Cardiac fibroblast (primary cell): Measurements from ENCODE around the gene ID2.

ENCODE experiments used
- DNase-seq, 2 donors: peaks; one replicate each; pipeline versions ENCODE4 v3.0.0 to v3.0.0-alpha.2; 2010; ENCODE audit warnings: low read depth in 2 of 2
- H3K4me3 ChIP-seq, 2 donors: replicated peaks in 1 of 2; 1 replicate in 1 of 2; 2 replicates in 1 of 2; pipeline ENCODE4 v1.5.1; 2011; ENCODE audit warnings: low read depth in 2 of 2, low read length in 2 of 2, mild to moderate bottlenecking in 2 of 2, moderate library complexity in 1 of 2
- TF ChIP-seq, protein P1 (sequence below): IDR thresholded peaks from one replicate; pipeline ENCODE4 v1.5.1; 2011; ENCODE audit warnings: low read depth, mild to moderate bottlenecking, low read length, inconsistent platforms

Gene ID2

GRCh38 chr2:8669157-8669817 is 12.6 kb upstream of the ID2 start:
- peak in 1 of 2 donors; percentile 91 for DNase-seq

GRCh38 chr2:8670580-8670979 is 11.3 kb upstream of the ID2 start:
- TF ChIP-seq, protein P1, sequence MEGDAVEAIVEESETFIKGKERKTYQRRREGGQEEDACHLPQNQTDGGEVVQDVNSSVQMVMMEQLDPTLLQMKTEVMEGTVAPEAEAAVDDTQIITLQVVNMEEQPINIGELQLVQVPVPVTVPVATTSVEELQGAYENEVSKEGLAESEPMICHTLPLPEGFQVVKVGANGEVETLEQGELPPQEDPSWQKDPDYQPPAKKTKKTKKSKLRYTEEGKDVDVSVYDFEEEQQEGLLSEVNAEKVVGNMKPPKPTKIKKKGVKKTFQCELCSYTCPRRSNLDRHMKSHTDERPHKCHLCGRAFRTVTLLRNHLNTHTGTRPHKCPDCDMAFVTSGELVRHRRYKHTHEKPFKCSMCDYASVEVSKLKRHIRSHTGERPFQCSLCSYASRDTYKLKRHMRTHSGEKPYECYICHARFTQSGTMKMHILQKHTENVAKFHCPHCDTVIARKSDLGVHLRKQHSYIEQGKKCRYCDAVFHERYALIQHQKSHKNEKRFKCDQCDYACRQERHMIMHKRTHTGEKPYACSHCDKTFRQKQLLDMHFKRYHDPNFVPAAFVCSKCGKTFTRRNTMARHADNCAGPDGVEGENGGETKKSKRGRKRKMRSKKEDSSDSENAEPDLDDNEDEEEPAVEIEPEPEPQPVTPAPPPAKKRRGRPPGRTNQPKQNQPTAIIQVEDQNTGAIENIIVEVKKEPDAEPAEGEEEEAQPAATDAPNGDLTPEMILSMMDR: no peak
- DNase-seq: no peak

More at GRCh38 chr2:8669157-8669817, 12.6 kb upstream of the ID2 start:
- H3K4me3 ChIP-seq: no peak overlapping the region
- TF ChIP-seq, protein P1: no peak

GRCh38 chr2:8671176-8671575 is 10.7 kb upstream of the ID2 start:
- TF ChIP-seq, protein P1: no peak
- DNase-seq: no peak
- no peak overlapping the region for H3K4me3 ChIP-seq

More at GRCh38 chr2:8670580-8670979, 11.3 kb upstream of the ID2 start:
- no peak overlapping the region for H3K4me3 ChIP-seq

GRCh38 chr2:8671802-8672201 is 10.1 kb upstream of the ID2 start:
- no peak overlapping the region for H3K4me3 ChIP-seq
- TF ChIP-seq, protein P1: no peak
- DNase-seq: no peak

DNA sequence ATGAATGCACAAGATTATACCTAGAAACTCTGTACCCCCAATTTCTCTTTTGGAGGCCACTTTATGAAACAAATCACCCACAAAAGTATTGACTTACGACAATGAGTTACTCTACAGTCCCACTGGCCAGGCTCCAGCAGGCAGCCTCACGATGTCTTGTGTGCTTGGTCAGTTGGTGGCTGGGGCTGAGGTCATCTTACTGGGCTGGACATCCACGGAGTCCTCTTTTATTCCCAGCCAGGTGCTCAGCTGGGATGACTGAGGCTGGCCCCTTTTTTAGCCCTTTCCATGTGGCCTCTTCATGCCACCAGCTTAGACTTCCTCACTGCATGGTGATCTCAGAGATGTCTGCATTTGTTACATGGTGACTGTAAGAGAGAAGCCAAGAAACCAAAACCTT is 8.9 kb upstream of the ID2 start:
- no peak for DNase-seq
- no peak overlapping the region for H3K4me3 ChIP-seq
- TF ChIP-seq, protein P1: no peak

GRCh38 chr2:8673381-8673780 is 8.5 kb upstream of the ID2 start:
- DNase-seq: no peak
- H3K4me3 ChIP-seq: no peak overlapping the region
- TF ChIP-seq, protein P1: no peak
